IPS-20b (cell line): ENCODE measurements around the gene HPGDS.

Experiments
- H3K27ac ChIP-seq: one replicate; pipeline ENCODE4 v1.5.1; 2013; ENCODE audit warnings: low read length
- H3K27me3 ChIP-seq: 2 replicates; pipeline ENCODE4 v1.6.1; 2013; ENCODE audit warnings: mild to moderate bottlenecking, low read length, inconsistent platforms; ENCODE audit not compliant: insufficient read depth
- H3K36me3 ChIP-seq: 2 replicates; pipeline ENCODE4 v1.6.1; 2013; ENCODE audit warnings: low read depth, mild to moderate bottlenecking, inconsistent platforms, low read length, moderate library complexity; ENCODE audit not compliant: insufficient read depth
- H3K4me1 ChIP-seq: 2 replicates; pipeline ENCODE4 v1.6.1; 2013; ENCODE audit warnings: mild to moderate bottlenecking, control low read depth, inconsistent platforms, low read length, moderate library complexity; ENCODE audit not compliant: insufficient read depth
- H3K4me3 ChIP-seq: 2 replicates; pipeline ENCODE4 v1.5.1; 2013; ENCODE audit warnings: mild to moderate bottlenecking, low read length, inconsistent platforms
- H3K9ac ChIP-seq: 2 replicates; pipeline ENCODE4 v1.6.1; 2013; ENCODE audit warnings: low read depth, mild to moderate bottlenecking, inconsistent platforms, low read length, moderate library complexity
- H3K9me3 ChIP-seq: 2 replicates; pipeline ENCODE4 v1.6.1; 2013; ENCODE audit warnings: mild to moderate bottlenecking, low read depth, low read length, inconsistent platforms; ENCODE audit not compliant: insufficient read depth

Gene HPGDS

DNA sequence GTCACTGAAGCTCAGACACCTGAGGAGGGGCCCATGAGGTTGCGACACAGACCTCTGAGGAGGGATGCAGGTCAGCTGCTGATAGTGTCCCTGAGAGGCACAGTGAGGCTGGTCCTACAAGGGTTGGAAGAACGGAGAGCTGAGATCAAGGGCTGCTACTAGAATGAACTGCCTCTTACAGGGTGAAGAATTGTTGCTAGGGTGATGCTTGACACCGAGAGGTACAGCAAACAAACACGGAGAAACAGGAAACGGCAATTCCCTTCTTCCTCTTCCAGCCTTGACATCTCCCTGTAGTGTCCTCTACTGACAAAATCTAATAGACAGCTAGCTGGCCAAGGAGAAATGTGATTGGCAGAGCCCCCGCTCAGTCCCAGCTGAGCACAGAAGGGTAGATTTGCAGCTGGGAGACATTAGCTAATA lies 11.8 kb upstream of the HPGDS start:
- no peaks in the 10 kb centered on the region for H3K9me3 ChIP-seq
- no peaks in the 10 kb centered on the region for H3K4me1 ChIP-seq
- no peak overlapping the region for H3K9ac ChIP-seq
- no peak overlapping the region for H3K4me3 ChIP-seq
- no peak overlapping the region for H3K27ac ChIP-seq
- no peaks in the 10 kb centered on the region for H3K27me3 ChIP-seq
- H3K36me3 ChIP-seq: no peaks in the 10 kb centered on the region

DNA sequence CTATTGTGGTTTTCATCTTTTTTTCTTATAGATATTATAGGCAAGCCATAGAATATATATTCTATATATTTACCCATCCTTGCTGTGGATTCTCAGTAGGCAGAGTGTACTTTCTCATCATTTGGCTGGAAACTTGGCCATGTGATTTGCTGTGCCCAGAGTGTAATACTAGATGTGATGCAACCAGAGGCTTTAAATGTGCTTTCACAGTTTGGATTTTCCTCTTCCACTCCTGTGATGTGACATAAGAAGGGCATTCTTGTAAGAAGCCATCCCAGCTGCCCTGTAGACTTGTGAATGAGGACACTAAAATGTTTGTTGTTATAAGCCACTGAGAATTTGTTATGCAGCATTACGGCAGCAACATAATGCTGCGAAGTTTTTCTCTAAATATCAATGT lies 10.4 kb upstream of the HPGDS start:
- Histone ChIP-seq H3K36me3 (no peaks in the 10 kb centered on the region), H3K4me3 (no peak overlapping the region), H3K9ac (no peak overlapping the region), H3K27me3 (no peaks in the 10 kb centered on the region), H3K4me1 (no peaks in the 10 kb centered on the region), H3K9me3 (no peaks in the 10 kb centered on the region), H3K27ac (no peak overlapping the region)

DNA sequence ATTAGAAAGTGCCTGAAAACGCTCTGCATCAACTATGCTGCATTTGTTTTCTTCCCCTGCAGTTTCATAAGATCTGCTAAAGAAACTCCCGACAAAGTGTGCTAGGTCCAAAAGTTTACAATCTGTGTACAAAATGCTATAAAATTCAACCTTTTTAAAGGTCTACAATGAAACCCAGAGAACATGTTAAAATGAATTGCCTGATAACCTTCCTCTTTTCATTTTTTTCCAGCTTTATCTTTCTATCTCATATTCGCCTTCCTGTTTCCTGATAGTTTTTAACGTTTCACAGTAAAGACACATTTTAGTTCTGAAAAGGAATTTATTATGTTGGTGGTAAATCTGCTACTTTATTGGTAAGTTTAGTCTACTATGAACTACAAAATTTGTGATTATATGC lies 9.5 kb upstream of the HPGDS start:
- H3K27me3 ChIP-seq: no peaks in the 10 kb centered on the region
- H3K4me3 ChIP-seq: no peak overlapping the region
- H3K9ac ChIP-seq: no peak overlapping the region
- no peaks in the 10 kb centered on the region for H3K9me3 ChIP-seq
- H3K4me1 ChIP-seq: no peaks in the 10 kb centered on the region
- H3K36me3 ChIP-seq: no peaks in the 10 kb centered on the region
- H3K27ac ChIP-seq: no peak overlapping the region

DNA sequence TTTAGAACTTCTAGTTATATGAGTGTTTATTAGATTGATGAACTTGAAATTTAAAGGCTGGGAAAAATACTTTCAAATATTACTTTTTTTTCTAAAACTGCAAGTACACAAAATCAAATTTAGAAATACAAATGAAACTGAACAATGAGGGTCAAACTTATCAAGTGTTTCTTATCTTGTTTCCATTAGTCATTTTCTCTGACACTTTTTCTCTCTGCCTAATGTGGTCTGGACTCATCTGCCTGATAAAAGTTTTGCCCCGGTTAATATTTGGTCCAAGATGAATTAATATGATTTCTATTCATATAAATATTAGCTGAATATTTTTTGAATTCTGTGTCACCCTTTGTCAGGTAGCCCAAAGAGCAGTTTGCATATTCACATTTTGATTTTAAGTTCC lies 8.7 kb upstream of the HPGDS start:
- Histone ChIP-seq H3K27me3 (no peaks in the 10 kb centered on the region), H3K9ac (no peak overlapping the region), H3K9me3 (no peaks in the 10 kb centered on the region), H3K36me3 (no peaks in the 10 kb centered on the region), H3K4me1 (no peaks in the 10 kb centered on the region), H3K4me3 (no peak overlapping the region), H3K27ac (no peak overlapping the region)

DNA sequence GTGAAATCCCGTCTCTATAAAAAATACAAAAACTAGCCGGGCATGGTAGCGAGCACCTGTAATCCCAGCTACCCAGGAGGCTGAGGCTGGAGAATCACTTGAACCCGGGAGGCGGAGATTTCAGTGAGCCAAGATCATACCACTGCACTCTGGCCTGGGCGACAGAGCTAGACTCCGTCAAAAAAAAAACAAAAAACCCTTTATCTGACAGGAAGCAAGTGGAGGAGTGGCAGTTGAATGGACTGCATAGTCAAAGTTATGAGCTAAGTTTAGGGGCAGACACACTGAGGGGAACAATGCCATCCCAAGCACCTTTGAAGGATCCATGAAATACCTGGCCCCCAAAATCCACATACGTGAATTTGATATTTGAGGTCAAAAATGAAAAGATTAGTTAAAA lies 7.5 kb upstream of the HPGDS start:
- no peaks in the 10 kb centered on the region for H3K4me1 ChIP-seq
- no peaks in the 10 kb centered on the region for H3K27me3 ChIP-seq
- no peak overlapping the region for H3K9ac ChIP-seq
- H3K27ac ChIP-seq: no peak overlapping the region
- no peaks in the 10 kb centered on the region for H3K9me3 ChIP-seq
- H3K36me3 ChIP-seq: no peaks in the 10 kb centered on the region
- no peak overlapping the region for H3K4me3 ChIP-seq

DNA sequence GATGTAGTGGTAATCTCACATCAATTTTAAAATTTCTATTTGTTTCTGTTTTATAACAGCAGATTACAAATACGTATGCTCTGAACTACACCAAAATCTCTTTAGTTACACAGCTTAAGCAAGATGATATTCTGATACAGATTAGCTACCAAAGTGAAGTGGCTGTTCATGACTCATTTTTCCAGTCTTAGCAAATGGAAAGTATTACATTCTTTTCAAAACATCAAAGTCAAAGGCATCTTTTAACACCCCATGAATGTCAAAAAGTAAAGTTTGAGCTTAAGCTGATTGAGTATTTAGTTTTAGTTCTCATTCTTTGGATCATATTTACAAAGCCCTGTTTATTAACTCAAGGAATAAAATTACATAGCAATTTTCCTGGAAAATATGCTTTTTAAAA lies 6.6 kb upstream of the HPGDS start:
- H3K9ac ChIP-seq: no peak overlapping the region
- no peak overlapping the region for H3K27ac ChIP-seq
- no peaks in the 10 kb centered on the region for H3K9me3 ChIP-seq
- H3K27me3 ChIP-seq: no peaks in the 10 kb centered on the region
- H3K4me3 ChIP-seq: no peak overlapping the region
- no peaks in the 10 kb centered on the region for H3K4me1 ChIP-seq
- H3K36me3 ChIP-seq: no peaks in the 10 kb centered on the region

DNA sequence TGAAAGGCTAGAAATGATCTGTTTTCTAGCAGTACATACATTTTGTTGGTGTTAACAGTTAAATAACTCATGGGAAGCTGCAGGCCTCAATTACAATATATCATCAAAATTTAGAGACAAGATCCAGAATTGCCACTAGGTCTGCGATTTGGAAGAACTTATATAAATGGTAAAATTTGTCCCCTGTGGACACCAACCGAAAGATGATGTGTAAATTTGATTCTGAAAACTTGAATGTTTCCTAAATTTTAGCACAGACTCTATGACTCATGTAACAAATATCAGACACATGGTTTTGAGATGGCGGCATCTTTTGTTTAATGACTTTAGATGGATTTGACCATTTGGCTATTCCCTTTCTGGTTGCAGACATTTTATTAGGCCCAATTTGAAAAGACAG lies 6.0 kb upstream of the HPGDS start:
- no peaks in the 10 kb centered on the region for H3K27me3 ChIP-seq

DNA sequence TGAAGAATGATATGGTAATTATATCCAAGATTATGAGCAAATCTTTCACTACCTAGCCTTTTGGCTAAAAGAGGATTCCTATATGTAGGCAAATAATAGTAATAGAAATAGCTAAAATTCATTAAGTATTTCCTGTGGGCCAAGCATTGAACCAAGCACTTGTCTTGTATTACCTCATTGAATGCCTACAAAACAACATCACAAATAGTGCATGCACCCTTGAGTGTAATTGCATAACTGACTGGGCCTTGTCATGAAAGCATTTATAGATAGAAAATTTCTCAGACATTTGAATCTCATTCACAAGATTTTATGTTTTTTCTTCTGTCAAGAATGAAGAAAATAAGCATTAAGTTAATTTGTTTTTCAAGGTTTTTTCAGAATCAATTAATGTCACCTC lies 3.9 kb upstream of the HPGDS start:
- Histone ChIP-seq H3K9ac (no peak overlapping the region), H3K27ac (no peak overlapping the region), H3K9me3 (no peaks in the 10 kb centered on the region), H3K4me3 (no peak overlapping the region), H3K36me3 (no peaks in the 10 kb centered on the region), H3K4me1 (no peaks in the 10 kb centered on the region), H3K27me3 (no peaks in the 10 kb centered on the region)

More for the DNA sequence above, 6.0 kb upstream of the HPGDS start:
- H3K9ac ChIP-seq: no peak overlapping the region
- no peaks in the 10 kb centered on the region for H3K4me1 ChIP-seq
- no peaks in the 10 kb centered on the region for H3K9me3 ChIP-seq
- H3K36me3 ChIP-seq: no peaks in the 10 kb centered on the region
- no peak overlapping the region for H3K27ac ChIP-seq
- no peak overlapping the region for H3K4me3 ChIP-seq

DNA sequence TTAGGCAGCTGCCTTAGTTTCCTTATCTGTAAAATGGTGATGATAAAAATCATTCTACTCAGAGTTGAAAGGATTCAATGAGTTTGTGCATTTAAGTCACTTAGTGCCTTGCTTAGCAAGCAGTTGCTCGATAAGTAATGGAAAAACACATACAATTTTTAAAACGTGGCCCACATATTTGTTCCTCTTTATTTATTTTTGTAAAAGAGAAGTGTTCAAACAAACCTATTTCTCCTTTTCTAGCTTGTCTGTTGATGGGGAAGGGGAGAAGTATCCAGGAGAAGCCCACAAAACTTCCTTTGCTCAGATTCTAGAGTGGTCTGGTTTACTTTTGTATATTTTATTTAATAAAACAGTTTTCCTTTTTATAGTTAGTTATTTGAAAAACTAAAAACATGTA lies 3.3 kb upstream of the HPGDS start:
- no peaks in the 10 kb centered on the region for H3K9me3 ChIP-seq
- H3K9ac ChIP-seq: no peak overlapping the region
- no peaks in the 10 kb centered on the region for H3K36me3 ChIP-seq
- H3K27me3 ChIP-seq: no peaks in the 10 kb centered on the region
- no peak overlapping the region for H3K27ac ChIP-seq
- H3K4me1 ChIP-seq: no peaks in the 10 kb centered on the region
- no peak overlapping the region for H3K4me3 ChIP-seq

DNA sequence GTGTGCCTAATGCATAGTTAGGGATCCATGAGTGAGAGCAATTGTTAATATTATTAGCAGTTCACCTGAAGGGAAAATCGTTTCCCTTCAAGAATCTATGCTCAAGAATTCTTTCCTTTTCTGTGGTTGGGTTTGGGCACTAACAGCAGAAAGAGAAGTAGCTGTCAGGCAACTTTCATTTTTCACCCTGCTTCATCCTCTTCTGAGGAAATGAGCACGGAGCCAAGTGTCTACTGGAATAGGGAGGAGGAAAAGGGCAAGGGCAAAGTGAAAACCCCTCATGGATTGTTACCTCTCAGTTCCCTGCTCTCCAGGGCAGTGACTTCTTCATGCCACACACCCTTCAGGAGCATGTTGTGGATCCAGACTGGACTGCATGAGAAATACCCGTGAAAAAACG lies 2.6 kb upstream of the HPGDS start:
- no peaks in the 10 kb centered on the region for H3K36me3 ChIP-seq
- H3K27ac ChIP-seq: no peak overlapping the region
- H3K4me1 ChIP-seq: no peaks in the 10 kb centered on the region
- H3K4me3 ChIP-seq: no peak overlapping the region
- H3K27me3 ChIP-seq: no peaks in the 10 kb centered on the region
- no peaks in the 10 kb centered on the region for H3K9me3 ChIP-seq
- no peak overlapping the region for H3K9ac ChIP-seq

DNA sequence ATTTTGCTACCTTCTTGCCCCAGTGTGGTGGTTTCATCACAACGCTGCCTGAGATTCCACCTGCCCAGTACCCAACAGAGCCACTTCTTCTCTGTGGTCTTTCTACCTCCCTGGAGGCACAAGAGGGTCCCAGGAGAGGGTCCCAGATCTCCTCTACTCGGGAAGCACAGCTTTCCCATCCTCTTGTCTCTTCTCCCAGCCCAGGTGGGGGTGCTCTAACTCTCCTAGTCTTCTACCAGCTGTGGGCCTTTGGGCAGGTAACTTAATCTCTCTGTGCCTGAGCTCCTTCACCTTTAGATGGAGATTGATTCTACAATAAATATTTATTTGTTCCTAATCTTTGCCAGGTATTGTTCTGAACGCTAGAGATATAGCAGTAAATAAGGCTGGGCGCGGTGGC lies 1.8 kb upstream of the HPGDS start:
- no peaks in the 10 kb centered on the region for H3K4me1 ChIP-seq
- H3K27me3 ChIP-seq: no peaks in the 10 kb centered on the region
- no peak overlapping the region for H3K9ac ChIP-seq
- H3K9me3 ChIP-seq: no peaks in the 10 kb centered on the region
- H3K36me3 ChIP-seq: no peaks in the 10 kb centered on the region
- no peak overlapping the region for H3K4me3 ChIP-seq
- no peak overlapping the region for H3K27ac ChIP-seq

DNA sequence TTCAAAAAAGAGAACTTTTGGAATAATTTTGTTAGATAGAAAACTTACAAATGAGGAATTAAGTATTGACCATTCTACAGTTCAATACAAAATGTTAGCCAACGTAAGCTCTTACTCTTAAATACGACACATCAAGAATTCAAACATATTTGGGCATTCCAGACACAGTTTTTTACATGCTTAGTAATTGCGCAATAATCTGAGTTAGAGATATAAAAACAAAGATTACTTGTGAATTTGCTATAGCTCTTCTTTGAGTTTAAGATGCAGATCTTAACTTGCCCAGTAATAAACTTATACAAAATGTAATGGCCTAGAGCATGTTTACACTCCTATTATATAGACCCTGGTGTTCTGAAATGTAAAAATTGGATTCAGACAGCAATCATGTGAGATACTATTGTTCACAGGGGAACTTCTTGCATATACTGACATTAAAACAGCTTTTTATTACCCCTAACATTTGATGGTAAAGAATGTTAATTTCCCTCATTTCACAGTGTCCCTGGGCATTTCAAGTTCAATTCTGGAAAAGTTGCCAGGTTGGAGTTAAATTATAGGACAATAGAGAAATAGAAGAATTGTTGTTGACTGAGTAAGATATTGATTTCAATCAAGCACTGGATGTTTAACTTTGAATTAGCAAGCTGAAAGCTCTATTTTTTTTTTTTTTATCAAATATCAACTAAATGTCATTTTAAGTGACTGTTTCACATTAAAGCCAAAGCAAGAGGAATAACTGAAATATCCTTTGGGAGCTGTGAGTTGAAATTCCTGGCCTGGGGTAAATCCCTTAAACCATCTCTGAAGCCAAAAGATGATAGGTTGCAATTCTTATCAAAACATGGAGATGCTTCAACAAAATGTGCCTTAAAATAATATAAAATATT lies 910 bp downstream of the HPGDS start:
- no peak overlapping the region for H3K4me3 ChIP-seq
- H3K9ac ChIP-seq: no peak overlapping the region
- H3K27me3 ChIP-seq: no peaks in the 10 kb centered on the region
- no peaks in the 10 kb centered on the region for H3K36me3 ChIP-seq
- no peaks in the 10 kb centered on the region for H3K9me3 ChIP-seq
- no peaks in the 10 kb centered on the region for H3K4me1 ChIP-seq
- H3K27ac ChIP-seq: no peak overlapping the region
